Activated naive CD4-positive, alpha-beta T cell treated with anti-CD3 and anti-CD28 coated beads, Interleukin-2, amount 50 U/mL, for 16 hours (primary cell): ENCODE measurements around the gene SP8.
"Not testable (repeated sequence)": the region's sequence is repeated elsewhere in the genome, so short reads cannot be mapped to it uniquely, and the experiment has no call there.

ENCODE experiments used
- DNase-seq: peaks from one replicate; pipeline ENCODE4 v3.0.0-alpha.2; 2020

SP8 gene

GRCh38 chr7:20786779-20787659 lies at the start of gene SP8:
TSS of gene SP8 (minus strand) at chr7:20786886. CDS start at chr7:20786798, 88 bp downstream.
- no peak for DNase-seq

GRCh38 chr7:20836424-20836823 lies 49.7 kb upstream of the SP8 start:
- not testable (repeated sequence) for DNase-seq

GRCh38 chr7:20835111-20835750 lies 48.5 kb upstream of the SP8 start:
- DNase-seq = no peak

GRCh38 chr7:20834656-20835055 lies 48.0 kb upstream of the SP8 start:
- DNase-seq = no peak

- no peak for DNase-seq
These were observed 45.3 kb upstream of the SP8 start for GRCh38 chr7:20831956-20832355.

- DNase-seq = no peak
These were observed 44.8 kb upstream of the SP8 start for GRCh38 chr7:20831451-20831850.

GRCh38 chr7:20828947-20829346 lies 42.3 kb upstream of the SP8 start:
- no peak for DNase-seq

GRCh38 chr7:20827172-20827571 lies 40.5 kb upstream of the SP8 start:
- DNase-seq = no peak

- no peak for DNase-seq
These were observed 39.6 kb upstream of the SP8 start for GRCh38 chr7:20826243-20826642.

GRCh38 chr7:20825555-20825954 lies 38.9 kb upstream of the SP8 start:
- DNase-seq = no peak

GRCh38 chr7:20821390-20821789 lies 34.7 kb upstream of the SP8 start:
- DNase-seq = not testable (repeated sequence)

GRCh38 chr7:20816372-20816959 lies 29.8 kb upstream of the SP8 start:
- DNase-seq = no peak

- no peak for DNase-seq
These were observed 17.7 kb upstream of the SP8 start for GRCh38 chr7:20804345-20804744.

GRCh38 chr7:20799566-20800366 lies 13.1 kb upstream of the SP8 start:
- no peak for DNase-seq

- no peak for DNase-seq
These were observed 12.0 kb upstream of the SP8 start for GRCh38 chr7:20798694-20799121.

- DNase-seq = no peak
These were observed 11.5 kb upstream of the SP8 start for GRCh38 chr7:20798081-20798693.

GRCh38 chr7:20797462-20798080 lies 10.9 kb upstream of the SP8 start:
- no peak for DNase-seq

- no peak for DNase-seq
These were observed 10.4 kb upstream of the SP8 start for GRCh38 chr7:20797042-20797461.

- DNase-seq = no peak
These were observed 9.8 kb upstream of the SP8 start for GRCh38 chr7:20796500-20796899.

GRCh38 chr7:20795881-20796280 lies 9.2 kb upstream of the SP8 start:
- no peak for DNase-seq

- DNase-seq = no peak
These were observed 8.7 kb upstream of the SP8 start for GRCh38 chr7:20795361-20795760.

- DNase-seq = no peak
These were observed 8.0 kb upstream of the SP8 start for GRCh38 chr7:20794676-20795075.
